GM19023 (cell line): ENCODE data around the gene IGF2BP2.
A peak's percentile ranks its signal among the peaks of the same experiment; 100 is the strongest.
"Not testable (repeated sequence)": the region's sequence is repeated elsewhere in the genome, so short reads cannot be mapped to it uniquely, and the experiment has no call there.

Experiments used
- ATAC-seq: cut with Tn5 transposase; IDR thresholded peaks from one replicate; pipeline ENCODE4 v1.9.1; 2021; ENCODE audit warnings: mild to moderate bottlenecking, moderate library complexity; ENCODE audit not compliant: unreplicated experiment

Gene IGF2BP2

GRCh38 chr3:185768578-185768982 is 56.3 kb downstream of the IGF2BP2 start:
- ATAC-seq, result not testable (repeated sequence)

GRCh38 chr3:185767002-185767688 is 57.7 kb downstream of the IGF2BP2 start:
- ATAC-seq, result no peak

DNA sequence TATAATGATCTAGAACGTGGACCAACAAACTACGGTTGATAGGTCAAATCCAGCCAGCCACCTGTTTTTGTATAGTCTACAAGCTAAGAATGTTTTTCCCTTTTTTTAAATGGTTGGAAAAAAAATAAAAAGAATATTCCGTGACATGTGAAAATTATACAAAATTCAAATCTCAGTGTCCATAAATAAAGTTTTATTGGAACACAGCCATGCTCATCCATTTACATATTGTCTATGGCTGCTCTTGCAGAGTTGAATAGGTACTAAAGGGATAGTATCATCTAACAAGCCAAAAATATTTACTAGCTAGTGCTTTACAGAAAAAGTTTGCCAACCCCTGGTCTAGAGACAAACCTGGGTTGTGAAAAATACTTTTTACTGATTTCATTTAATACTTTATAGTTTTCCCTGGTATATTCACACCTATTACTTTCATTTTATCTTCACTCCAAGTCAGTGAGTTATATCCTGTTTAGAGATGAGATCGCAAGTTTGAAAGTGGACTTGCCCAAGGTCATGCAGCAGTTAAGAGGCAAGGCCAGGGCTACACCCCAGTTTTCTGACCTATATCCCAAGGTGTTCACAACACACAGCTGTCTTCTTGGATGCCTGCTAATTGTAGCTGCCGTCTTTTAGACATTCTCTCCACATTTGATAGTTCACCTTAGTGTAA is 58.4 kb downstream of the IGF2BP2 start:
- no peak for ATAC-seq

- no peak for ATAC-seq
These were observed 59.9 kb downstream of the IGF2BP2 start for GRCh38 chr3:185764980-185765370.

DNA sequence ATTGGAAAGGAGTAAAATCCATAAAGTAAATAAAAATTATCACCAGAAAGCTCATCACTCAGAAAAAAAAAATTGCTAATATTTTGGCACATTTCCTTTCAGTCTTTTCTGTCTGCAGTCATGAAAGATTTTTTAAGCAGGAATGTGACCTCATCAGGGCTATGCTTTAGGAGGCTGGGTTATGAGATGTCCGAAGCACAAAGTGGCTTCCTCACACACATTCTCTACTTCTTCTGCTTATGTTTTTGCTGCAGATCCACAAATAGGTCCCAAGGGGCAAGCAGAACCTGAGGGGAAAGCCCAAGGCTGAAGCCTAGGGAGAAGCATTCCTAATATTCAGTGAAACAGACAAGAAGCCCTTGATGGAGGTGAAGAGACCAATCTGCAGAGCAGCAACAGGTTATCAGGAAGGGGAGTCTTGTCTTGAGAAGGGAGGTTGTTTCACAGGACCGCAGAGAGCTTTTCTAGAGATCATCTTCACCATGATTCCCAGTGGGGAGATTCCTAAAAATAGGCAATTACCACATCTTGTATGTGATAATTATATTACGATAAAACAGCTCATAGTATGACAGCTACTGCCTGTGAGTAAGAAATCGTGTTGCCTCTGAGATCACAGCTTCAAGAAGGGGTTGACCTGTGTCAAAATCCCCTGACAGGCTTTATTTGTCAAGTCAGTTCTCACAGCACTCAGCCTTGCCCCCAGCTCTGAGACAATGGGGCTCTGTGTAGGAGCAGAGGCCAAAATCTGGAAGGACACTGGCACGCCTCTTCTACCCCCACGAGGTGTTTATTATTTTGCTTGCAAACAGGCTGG is 60.5 kb downstream of the IGF2BP2 start:
- ATAC-seq, result no peak

GRCh38 chr3:185763347-185764005 is 61.4 kb downstream of the IGF2BP2 start:
- no peak for ATAC-seq

DNA sequence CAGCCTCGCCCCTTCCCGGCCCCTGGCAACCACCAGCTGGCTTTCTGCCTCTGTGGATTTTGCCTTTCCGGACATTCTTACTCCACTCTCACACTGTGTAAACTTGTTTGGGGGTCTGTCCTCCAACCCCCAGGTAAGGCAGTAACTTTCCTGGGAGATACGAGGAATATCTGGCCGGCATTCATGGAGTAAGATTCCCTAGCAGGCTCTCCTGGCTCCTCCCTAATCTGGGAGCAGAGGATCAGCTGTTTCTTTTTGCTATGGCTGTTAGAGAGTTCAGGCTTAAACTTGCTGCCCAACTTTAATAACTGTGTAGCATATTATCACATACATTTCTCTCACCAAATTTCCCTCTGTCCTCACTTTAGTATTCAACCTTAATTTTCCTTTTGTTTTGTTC is 64.3 kb downstream of the IGF2BP2 start:
- ATAC-seq, result no peak

DNA sequence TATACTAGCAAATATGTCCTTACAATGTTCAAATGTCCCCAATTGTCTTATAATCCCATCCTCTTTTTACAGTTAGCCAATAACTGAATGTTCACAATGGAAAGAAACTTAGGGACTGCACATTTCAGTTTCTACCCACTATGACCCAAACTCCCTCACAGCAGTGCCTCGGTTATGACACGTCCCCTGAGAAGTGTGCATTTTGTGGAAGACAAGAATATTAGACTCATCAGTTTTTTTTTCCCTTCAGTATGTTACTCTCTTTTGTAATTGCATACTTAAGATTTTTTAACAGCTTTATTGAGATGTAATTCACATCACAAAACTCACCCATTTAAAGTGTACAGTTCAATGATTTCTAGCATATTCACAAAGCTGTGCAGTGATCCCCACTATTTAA is 64.8 kb downstream of the IGF2BP2 start:
- ATAC-seq, result no peak

DNA sequence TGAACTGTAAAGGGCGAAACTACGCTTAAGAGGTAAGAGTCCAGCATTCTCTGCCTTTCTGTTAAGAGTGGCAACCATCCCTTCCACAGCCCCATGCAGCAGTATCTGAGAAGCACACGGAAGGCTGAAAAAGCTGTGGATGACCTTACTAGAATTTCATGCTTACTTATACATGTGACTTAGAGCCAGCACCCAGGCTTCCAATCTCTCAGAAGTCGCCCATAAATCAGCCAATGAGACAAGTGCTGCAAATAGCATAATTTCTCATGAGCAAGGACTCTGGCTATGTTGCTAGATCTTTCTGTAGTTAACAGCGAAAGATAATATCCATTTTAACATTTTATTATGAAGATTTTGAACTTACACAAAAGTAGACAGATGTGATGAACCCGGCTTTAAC is 65.3 kb downstream of the IGF2BP2 start:
- no peak for ATAC-seq

GRCh38 chr3:185758912-185759311 is 65.9 kb downstream of the IGF2BP2 start:
- no peak for ATAC-seq

DNA sequence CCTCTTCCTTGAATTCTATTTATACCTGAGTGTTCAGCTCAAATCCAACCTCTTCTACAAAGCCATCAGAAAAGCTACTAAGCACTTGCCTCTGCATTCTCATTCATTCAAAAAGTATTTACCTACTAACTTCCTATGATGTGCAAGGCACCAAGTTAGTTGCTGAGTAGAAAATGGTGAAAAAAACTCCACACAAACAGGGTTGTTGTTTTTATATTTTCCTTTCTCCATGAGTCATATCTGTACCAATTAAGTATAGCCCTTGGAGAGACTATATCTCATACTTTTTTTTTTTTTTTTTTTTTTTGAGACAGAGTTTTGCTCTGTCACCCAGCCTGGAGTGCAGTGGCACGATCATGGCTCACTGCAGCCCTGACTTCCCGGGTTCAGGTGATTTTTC is 67.7 kb downstream of the IGF2BP2 start:
- no peak for ATAC-seq

- no peak for ATAC-seq
These were observed 68.4 kb downstream of the IGF2BP2 start for GRCh38 chr3:185756477-185756876.

- ATAC-seq, result no peak
These were observed 69.9 kb downstream of the IGF2BP2 start for GRCh38 chr3:185754920-185755319.

DNA sequence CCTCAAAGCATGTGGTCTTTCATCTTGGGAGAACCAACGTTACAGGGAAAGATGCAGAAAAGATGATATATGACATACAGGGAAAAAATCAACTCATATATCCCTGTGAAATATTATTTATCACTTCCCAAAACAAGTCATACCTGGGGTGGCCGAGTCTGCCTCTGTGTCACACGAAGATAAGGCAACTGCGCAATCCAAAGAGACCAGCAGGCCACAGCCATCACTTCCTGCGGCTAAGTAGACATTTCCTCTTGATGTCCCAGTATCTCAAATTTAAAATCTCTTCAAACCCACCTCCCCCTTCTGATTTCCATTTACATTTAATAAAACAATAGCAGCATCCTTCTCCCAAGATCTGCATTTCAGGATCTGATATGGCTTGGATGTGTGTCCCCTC is 71.5 kb downstream of the IGF2BP2 start:
- no peak for ATAC-seq

GRCh38 chr3:185750702-185751101 is 74.1 kb downstream of the IGF2BP2 start:
- no peak for ATAC-seq

GRCh38 chr3:185750015-185750414 is 74.8 kb downstream of the IGF2BP2 start:
- no peak for ATAC-seq

- no peak for ATAC-seq
These were observed 78.4 kb downstream of the IGF2BP2 start for GRCh38 chr3:185746470-185746869.

DNA sequence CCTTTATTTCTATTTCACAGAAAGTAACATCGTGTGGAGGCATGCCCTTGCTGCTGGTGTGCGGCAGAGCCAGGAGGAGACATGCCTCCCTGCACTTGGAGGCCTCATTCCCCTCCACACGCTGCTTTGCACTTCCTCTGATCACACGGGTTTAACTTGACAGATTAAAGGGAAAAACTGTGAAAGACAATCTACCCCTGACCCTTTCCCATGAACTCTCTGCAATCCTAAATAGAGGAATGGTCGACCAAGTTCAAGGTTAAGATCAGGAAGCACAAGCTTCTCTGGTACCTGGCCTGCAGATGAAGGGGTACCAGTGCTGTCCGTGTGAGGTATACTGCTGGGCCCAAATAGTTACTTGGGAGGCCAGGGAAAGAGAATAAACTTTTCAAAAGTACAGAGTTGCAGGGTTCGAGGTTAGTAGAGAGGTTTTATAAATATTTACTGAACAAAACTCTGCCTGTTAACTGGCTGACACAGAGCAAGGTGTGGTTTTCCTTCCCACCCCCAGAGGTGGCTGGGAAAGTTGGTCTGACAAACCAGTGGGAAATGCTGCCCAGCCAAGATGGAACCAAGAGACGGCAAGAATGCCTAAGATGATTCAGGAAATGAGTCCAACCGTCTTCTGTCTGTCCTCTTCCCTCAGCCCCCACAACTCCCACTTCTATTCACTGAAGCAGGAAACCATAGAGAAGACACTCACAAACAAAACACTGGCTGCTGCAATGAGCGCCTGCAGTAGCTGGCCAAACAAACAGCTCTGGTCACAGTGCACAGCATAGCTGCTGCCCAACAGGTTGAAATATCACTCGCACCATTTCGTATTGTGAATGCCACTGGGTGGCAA is 79.6 kb downstream of the IGF2BP2 start:
- ATAC-seq, result peak; percentile 52

DNA sequence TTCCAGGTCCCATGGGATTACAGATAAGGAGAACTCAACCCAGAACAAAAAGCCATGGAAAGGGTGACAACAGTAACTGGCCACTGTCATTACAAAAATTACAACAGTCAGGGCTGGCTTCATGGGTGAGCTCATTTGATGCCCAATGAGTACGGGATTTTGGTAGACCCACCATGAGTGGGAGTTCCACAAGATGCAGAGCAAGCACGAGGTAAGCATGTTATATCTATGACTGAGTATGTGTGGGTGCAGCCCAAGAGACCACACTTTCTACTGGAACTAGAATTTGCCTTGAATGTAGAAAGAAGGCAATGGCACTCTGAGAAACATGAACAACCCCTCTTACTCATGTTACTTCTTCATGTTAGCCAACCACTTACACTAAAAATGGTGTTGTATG is 83.3 kb downstream of the IGF2BP2 start:
- no peak for ATAC-seq

DNA sequence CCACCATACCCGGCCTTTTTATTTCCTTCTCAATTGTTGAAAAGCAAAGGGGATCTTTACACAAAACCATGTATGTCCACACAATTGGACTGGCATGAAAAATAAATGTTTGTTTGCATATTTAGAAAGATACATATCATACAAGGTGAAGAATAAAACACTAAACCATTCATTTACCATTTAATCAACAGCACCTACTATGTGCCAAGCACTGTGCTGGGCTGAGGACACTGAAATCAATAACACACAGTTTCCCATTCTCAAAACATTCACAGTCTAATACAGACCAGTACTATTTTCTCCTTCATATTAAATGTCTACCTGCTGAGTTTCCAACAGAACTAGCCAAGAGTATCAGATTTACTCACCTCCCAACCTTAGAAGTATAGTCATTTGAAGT is 84.7 kb downstream of the IGF2BP2 start:
- no peak for ATAC-seq
